Ovary (tissue), 9 donors: ENCODE results near the gene CSMD2. TPM values are rescaled to one million over a fixed set of nuclear protein-coding genes. Genes with fewer than 3 reads are reported as not detected.

Experiments used
- DNase-seq, 5 donors: peaks; one replicate each; pipeline ENCODE4 v3.0.0-alpha.2; 2019 to 2020
- H3K27ac ChIP-seq, 2 donors: fragments of 200-600 bp; one replicate each; pipeline versions ENCODE4 v1.5.1 to v1.8.0; 2019 to 2022
- H3K27me3 ChIP-seq: fragments of 200-600 bp; one replicate; pipeline ENCODE4 v1.8.0; 2022
- H3K36me3 ChIP-seq: fragments of 200-600 bp; sonication (generic); one replicate; pipeline ENCODE4 v1.5.1; 2019
- H3K4me1 ChIP-seq: one replicate; pipeline ENCODE4 v1.8.1; 2013; ENCODE audit warnings: mild to moderate bottlenecking, moderate library complexity; ENCODE audit not compliant: insufficient read depth
- H3K4me3 ChIP-seq: fragments of 200-600 bp; sonication (generic); one replicate; pipeline ENCODE4 v1.5.1; 2017
- H3K9me3 ChIP-seq, 2 donors: fragments of 200-600 bp in 1 of 2; sonication (generic) in 1 of 2; one replicate each; pipeline versions ENCODE4 v1.5.1 to v1.8.1; 2013 to 2019; ENCODE audit warnings: mild to moderate bottlenecking in 1 of 2, moderate library complexity in 1 of 2
- CTCF ChIP-seq, 3 donors: fragments of 450-650 bp in 2 of 3; fragments of 200-600 bp in 1 of 3; IDR thresholded peaks; one replicate each; pipeline versions ENCODE4 v1.5.1 to v1.8.0; 2016 to 2022; ENCODE audit warnings: antibody characterized with exemption in 3 of 3, mild to moderate bottlenecking in 1 of 3
- EP300 ChIP-seq: sonication (generic); formaldehyde crosslinking; IDR thresholded peaks from one replicate; pipeline ENCODE4 v1.6.1; 2017; ENCODE audit warnings: antibody characterized with exemption
- POLR2A ChIP-seq: fragments of 450-650 bp; IDR thresholded peaks from one replicate; pipeline ENCODE4 v1.6.1; 2017; ENCODE audit warnings: antibody characterized with exemption, mild to moderate bottlenecking, moderate library complexity
- WGBS, 3 donors: extraction: QIAGEN DNeasy Blood & Tissue Kit in 1 of 3; methylation state at CpG; one replicate each; pipeline versions ENCODE4 v1.1.5 to v1.1.7; 2013 to 2017; 5-methylcytosine and 5-hydroxymethylcytosine counted together
- intact Hi-C, 4 donors: fragments of 100-400 bp; cut with DNase I; formaldehyde crosslinking; loops; one replicate each; pipeline versions ENCODE4 v1.11.0 to v1.15.1; 2022 to 2023
- polyA plus RNA-seq, 2 donors: library from polyadenylated mRNA; stranded (reverse); fragments of 200-250 nt in 1 of 2; fragments of 350-450 nt in 1 of 2; fragmentation: Illumina TruSeq in 1 of 2; extraction: RNeasy Lipid Tissue Mini Kit (QIAGEN cat#74804) in 1 of 2; gene quantifications; one replicate each; pipeline ENCODE4 v1.2.3, GENCODE V29; 2013 to 2014
- total RNA-seq, 7 donors: library from RNA; depleted of rRNA in 2 of 7; stranded (reverse); fragments of >200 nt in 2 of 7; fragmentation: NEBNext Ultra II Directional in 3 of 7; extraction: Animal tissue kit (Norgen Biotek cat#: 25700) in 3 of 7; gene quantifications; one replicate each; pipeline versions ENCODE4 v1.1.0 to v1.2.4, GENCODE V29; 2016 to 2023
- donor health status: DM: no; HTN: no; CAD: no; lungs with moderate emphysema.
- donor health status: DM: no; HTN: no; CAD: no.
- donor health status: Bipolar disorder and iron deficiency.
- donor health status: DM: yes; HTN: yes; CAD: no.
- donor health status: DM: no; HTN: no; CAD: no.
- donor health status: DM: yes; HTN: yes; CAD: no.

The CSMD2 gene
- total and polyA plus RNA-seq, 9 donors: 0.04 to 1.6 (median 0.18) TPM; not detected in 3

GRCh38 chr1:33990281-33990680 lies 174.7 kb downstream of the CSMD2 start:
- 64 to 73% (median 65%) methylated on average over 3 of the region's 3 CpGs for WGBS, 3 donors
- no peaks in the 10 kb centered on the region for H3K9me3 ChIP-seq
- intact Hi-C loops: no loop called here

GRCh38 chr1:33988161-33988560 lies 176.9 kb downstream of the CSMD2 start:
- TF ChIP-seq EP300: no peak
- TF ChIP-seq CTCF (IDR thresholded peaks at IDR 0.05): no peak
- no peak for TF ChIP-seq POLR2A
- H3K4me3 ChIP-seq: no peak overlapping the region
- no peak overlapping the region for H3K27ac ChIP-seq
- no peaks in the 10 kb centered on the region for H3K36me3 ChIP-seq
- no peaks in the 10 kb centered on the region for H3K27me3 ChIP-seq
- DNase-seq: no peak
- intact Hi-C loops: no loop called here
- no peaks in the 10 kb centered on the region for H3K9me3 ChIP-seq
- H3K4me1 ChIP-seq: no peaks in the 10 kb centered on the region
- 62 to 75% (median 74%) methylated on average over 3 of the region's 3 CpGs for WGBS, 3 donors

More at GRCh38 chr1:33990281-33990680, 174.7 kb downstream of the CSMD2 start:
- no peak for TF ChIP-seq POLR2A
- no peak for TF ChIP-seq CTCF (IDR thresholded peaks at IDR 0.05)
- TF ChIP-seq EP300: no peak
- no peaks in the 10 kb centered on the region for H3K27me3 ChIP-seq
- H3K27ac ChIP-seq: no peak overlapping the region
- H3K4me3 ChIP-seq: no peak overlapping the region
- no peaks in the 10 kb centered on the region for H3K36me3 ChIP-seq
- no peaks in the 10 kb centered on the region for H3K4me1 ChIP-seq
- no peak for DNase-seq

GRCh38 chr1:33986390-33987095 lies 178.5 kb downstream of the CSMD2 start:
- no peak overlapping the region for H3K4me3 ChIP-seq
- no peaks in the 10 kb centered on the region for H3K4me1 ChIP-seq
- no peaks in the 10 kb centered on the region for H3K36me3 ChIP-seq
- TF ChIP-seq CTCF (IDR thresholded peaks at IDR 0.05): no peak
- TF ChIP-seq POLR2A: no peak
- no peak for TF ChIP-seq EP300
- no peak for DNase-seq
- WGBS, 3 donors: 56 to 80% (median 75%) methylated on average over 5 of the region's 5 CpGs
- H3K27ac ChIP-seq: no peak overlapping the region
- no peaks in the 10 kb centered on the region for H3K27me3 ChIP-seq
- intact Hi-C loops: no loop called here
- H3K9me3 ChIP-seq: no peaks in the 10 kb centered on the region

- Histone ChIP-seq H3K27me3 (no peaks in the 10 kb centered on the region), H3K36me3 (no peaks in the 10 kb centered on the region), H3K4me3 (no peak overlapping the region), H3K4me1 (no peaks in the 10 kb centered on the region), H3K27ac (no peak overlapping the region), H3K9me3 (no peaks in the 10 kb centered on the region)
- WGBS, 3 donors: 61 to 67% (median 66%) methylated on average over 4 of the region's 4 CpGs
- intact Hi-C loops: no loop called here
- DNase-seq: no peak
- no peak for TF ChIP-seq CTCF (IDR thresholded peaks at IDR 0.05)
- TF ChIP-seq POLR2A: no peak
- TF ChIP-seq EP300: no peak
These were observed 179.4 kb downstream of the CSMD2 start for GRCh38 chr1:33985656-33986055.
